HFFc6 (cell line): ENCODE results near the gene MYL3. TPM values are rescaled to one million over a fixed set of nuclear protein-coding genes. Genes with fewer than 3 reads are reported as not detected.
A peak's percentile ranks its signal among the peaks of the same experiment; 100 is the strongest.

Source experiments
- DNase-seq: peaks from one replicate; pipeline ENCODE4 v3.0.0-alpha.2; 2018
- H3K27ac Mint-ChIP-seq: 2 replicates; pipeline ENCODE4 v1.8.0; 2020; ENCODE audit warnings: mild to moderate bottlenecking, mixed read lengths
- H3K27me3 Mint-ChIP-seq: 2 replicates; pipeline ENCODE4 v1.8.0; 2021; ENCODE audit warnings: mild to moderate bottlenecking, moderate library complexity, mixed read lengths; ENCODE audit not compliant: insufficient read depth
- H3K36me3 Mint-ChIP-seq: 2 replicates; pipeline ENCODE4 v1.8.0; 2021; ENCODE audit warnings: low read depth, mixed read lengths
- H3K4me1 Mint-ChIP-seq: 2 replicates; pipeline ENCODE4 v1.8.0; 2020; ENCODE audit warnings: low read depth, mixed read lengths
- H3K4me3 Mint-ChIP-seq: 2 replicates; pipeline ENCODE4 v1.8.0; 2020; ENCODE audit warnings: mild to moderate bottlenecking, moderate library complexity, mixed read lengths
- H3K9me3 Mint-ChIP-seq: 2 replicates; pipeline ENCODE4 v1.8.0; 2020; ENCODE audit warnings: mild to moderate bottlenecking, mixed read lengths
- CTCF ChIP-seq: fragments of 200-600 bp; sonication (generic); IDR thresholded peaks from 2 replicates; pipeline ENCODE4 v1.5.0; 2021; ENCODE audit warnings: antibody characterized with exemption, mild to moderate bottlenecking
- total RNA-seq, 6 experiments: library from RNA; stranded (reverse); fragmentation: NEBNext Ultra II Directional; extraction: Animal tissue kit (Norgen Biotek cat#: 25700); gene quantifications; 2 replicates in 1 of 6; 3 replicates in 5 of 6; pipeline ENCODE4 v1.2.3, GENCODE V29; 2021

MYL3 gene
- total RNA-seq, 6 experiments from 2014 or later, result 0.30 to 0.31 TPM; not detected in 4

GRCh38 chr3:46862369-46863025 lies 747 bp downstream of the MYL3 start:
- TF ChIP-seq CTCF, result no peak
- Mint-ChIP-seq H3K36me3 (no peaks in the 10 kb centered on the region), H3K4me3 (no peak overlapping the region), H3K27me3 (peaks cover 20% of the 10 kb centered on the region), H3K4me1 (no peaks in the 10 kb centered on the region), H3K27ac (no peak overlapping the region), H3K9me3 (no peaks in the 10 kb centered on the region)
- DNase-seq, result no peak

- no peak for DNase-seq
- Mint-ChIP-seq H3K9me3 (no peaks in the 10 kb centered on the region), H3K27ac (no peak overlapping the region), H3K4me3 (no peak overlapping the region), H3K36me3 (no peaks in the 10 kb centered on the region), H3K4me1 (no peaks in the 10 kb centered on the region), H3K27me3 (peaks cover 23% of the 10 kb centered on the region)
- no peak for TF ChIP-seq CTCF
These were observed 1.5 kb downstream of the MYL3 start for GRCh38 chr3:46861605-46862368.

- no peaks in the 10 kb centered on the region for H3K36me3 Mint-ChIP-seq
These were observed 2.2 kb downstream of the MYL3 start for GRCh38 chr3:46860810-46861604.

GRCh38 chr3:46860017-46860809 lies 3.0 kb downstream of the MYL3 start:
- Mint-ChIP-seq H3K9me3 (no peaks in the 10 kb centered on the region), H3K27me3 (peaks cover 27% of the 10 kb centered on the region), H3K4me1 (no peaks in the 10 kb centered on the region), H3K4me3 (no peak overlapping the region), H3K27ac (no peak overlapping the region), H3K36me3 (no peaks in the 10 kb centered on the region)
- TF ChIP-seq CTCF, result peak; percentile 78
- DNase-seq, result no peak

More at GRCh38 chr3:46860810-46861604, 2.2 kb downstream of the MYL3 start:
- Mint-ChIP-seq H3K4me1 (no peaks in the 10 kb centered on the region), H3K27me3 (peaks cover 27% of the 10 kb centered on the region), H3K9me3 (no peaks in the 10 kb centered on the region), H3K27ac (no peak overlapping the region), H3K4me3 (no peak overlapping the region)
- no peak for TF ChIP-seq CTCF
- no peak for DNase-seq
